COLO829 (cell line): ENCODE data around the gene SSH2.

Experiments used
- DNase-seq: peaks from one replicate; pipeline ENCODE4 v3.0.0; 2012; ENCODE audit warnings: low spot score

SSH2 gene

GRCh38 chr17:29576214-29577000 lies 353.6 kb downstream of the SSH2 start:
- DNase-seq: no peak
